DMS153 treated with DMSO at 0.1 percent for 48 hours (cell line): ENCODE results near the gene SLC4A5.

Source experiments
- DNase-seq: peaks from one replicate; lab custom pipeline; 2025; ENCODE audit not compliant: unreplicated experiment; lab: John Stamatoyannopoulos, UW

The SLC4A5 gene

GRCh38 chr2:74278694-74279093 is 64.5 kb downstream of the SLC4A5 start:
- no peak for DNase-seq

GRCh38 chr2:74278176-74278575 is 65.0 kb downstream of the SLC4A5 start:
- DNase-seq: no peak

- DNase-seq: no peak
Measured at GRCh38 chr2:74275228-74275627, 68.0 kb downstream of the SLC4A5 start.

GRCh38 chr2:74269667-74270066 is 73.5 kb downstream of the SLC4A5 start:
- no peak for DNase-seq

- peak; percentile 48 for DNase-seq
Measured at GRCh38 chr2:74267068-74267467, 76.1 kb downstream of the SLC4A5 start.

- DNase-seq: no peak
Measured at GRCh38 chr2:74264281-74264680, 78.9 kb downstream of the SLC4A5 start.

GRCh38 chr2:74262681-74263080 is 80.5 kb downstream of the SLC4A5 start:
- no peak for DNase-seq

GRCh38 chr2:74261204-74261864 is 81.9 kb downstream of the SLC4A5 start:
- peak; percentile 35 for DNase-seq

GRCh38 chr2:74260495-74260894 is 82.7 kb downstream of the SLC4A5 start:
- no peak for DNase-seq

- no peak for DNase-seq
Measured at GRCh38 chr2:74259733-74260132, 83.5 kb downstream of the SLC4A5 start.

- no peak for DNase-seq
Measured at GRCh38 chr2:74259191-74259590, 84.0 kb downstream of the SLC4A5 start.

GRCh38 chr2:74255660-74256213 is 87.5 kb downstream of the SLC4A5 start:
- DNase-seq: no peak

- no peak for DNase-seq
Measured at GRCh38 chr2:74253971-74254310, 89.3 kb downstream of the SLC4A5 start.

- no peak for DNase-seq
Measured at GRCh38 chr2:74253306-74253970, 89.8 kb downstream of the SLC4A5 start.

- no peak for DNase-seq
Measured at GRCh38 chr2:74252862-74253261, 90.4 kb downstream of the SLC4A5 start.

- no peak for DNase-seq
Measured at GRCh38 chr2:74252036-74252435, 91.2 kb downstream of the SLC4A5 start.

GRCh38 chr2:74250189-74250631 is 93.0 kb downstream of the SLC4A5 start:
- peak; percentile 5 for DNase-seq

- DNase-seq: no peak
Measured at GRCh38 chr2:74249406-74250122, 93.7 kb downstream of the SLC4A5 start.

GRCh38 chr2:74246496-74247195 is 96.6 kb downstream of the SLC4A5 start:
- no peak for DNase-seq

GRCh38 chr2:74244286-74244685 is 98.9 kb downstream of the SLC4A5 start:
- DNase-seq: no peak

GRCh38 chr2:74242354-74243071 is 100.7 kb downstream of the SLC4A5 start:
- DNase-seq: no peak
